Epithelial cell of esophagus (primary cell): ENCODE data around the gene REXO5.
A peak's percentile ranks its signal among the peaks of the same experiment; 100 is the strongest.

ENCODE experiments used
- DNase-seq: peaks from one replicate; pipeline ENCODE4 v3.0.0; 2010; ENCODE audit warnings: low read depth
- H3K4me3 ChIP-seq: 2 replicates; pipeline ENCODE4 v1.5.1; 2011; ENCODE audit warnings: mild to moderate bottlenecking, low read length, control low read depth
- CTCF ChIP-seq: IDR thresholded peaks from 2 replicates; pipeline ENCODE4 v1.5.1; 2011; ENCODE audit warnings: low read depth, mild to moderate bottlenecking, low read length, control low read depth, inconsistent platforms; ENCODE audit not compliant: insufficient read depth; ENCODE audit errors: missing control alignments

Gene REXO5

GRCh38 chr16:20889625-20890275 lies 83.4 kb downstream of the REXO5 start:
- no peak for DNase-seq
- TF ChIP-seq CTCF, result no peak
- no peak overlapping the region for H3K4me3 ChIP-seq

GRCh38 chr16:20894388-20894787 lies 88.1 kb downstream of the REXO5 start:
- no peak for DNase-seq
- H3K4me3 ChIP-seq, result no peak overlapping the region
- TF ChIP-seq CTCF, result no peak

- DNase-seq, result peak; percentile 74
- no peak for TF ChIP-seq CTCF
- H3K4me3 ChIP-seq, result no peak overlapping the region
These were observed 91.0 kb downstream of the REXO5 start for GRCh38 chr16:20897253-20897897.

GRCh38 chr16:20897922-20898321 lies 91.6 kb downstream of the REXO5 start:
- no peak overlapping the region for H3K4me3 ChIP-seq
- TF ChIP-seq CTCF, result no peak
- no peak for DNase-seq

GRCh38 chr16:20899071-20899470 lies 92.7 kb downstream of the REXO5 start:
- no peak for TF ChIP-seq CTCF
- DNase-seq, result peak; percentile 39
- H3K4me3 ChIP-seq, result peak overlapping the region; percentile 84
